HL-60 (cell line): ENCODE measurements around the gene SPON1.

Experiments
- CTCF ChIP-seq: IDR thresholded peaks from one replicate; pipeline ENCODE4 v1.5.1; 2011; ENCODE audit warnings: low read length, control low read depth, inconsistent platforms; ENCODE audit not compliant: insufficient read depth
- POLR2AphosphoS5 ChIP-seq: IDR thresholded peaks from 2 replicates; pipeline ENCODE4 v1.6.1; 2012; ENCODE audit warnings: low read depth

GRCh38 chr11:14186046-14186775 lies 223.7 kb downstream of the SPON1 start:
- TF ChIP-seq CTCF (no peak), POLR2AphosphoS5 (no peak)
